Panc1 (cell line): Measurements from ENCODE around the gene BSND.

Experiments used
- CTCF ChIP-seq: fragments of 450-650 bp; IDR thresholded peaks from 2 replicates; pipeline ENCODE4 v1.5.1; 2017; ENCODE audit warnings: mild to moderate bottlenecking
- POLR2AphosphoS5 ChIP-seq: IDR thresholded peaks from 2 replicates; pipeline ENCODE4 v1.6.1; 2012; ENCODE audit warnings: mild to moderate bottlenecking, low read depth, low read length, moderate library complexity
- SIN3A ChIP-seq: IDR thresholded peaks from 2 replicates; pipeline ENCODE4 v1.6.1; 2012; ENCODE audit warnings: low read depth, mild to moderate bottlenecking, low read length, moderate library complexity, borderline replicate concordance; ENCODE audit not compliant: insufficient read depth
- TCF7L2 ChIP-seq: IDR thresholded peaks from 2 replicates; pipeline ENCODE4 v1.6.1; 2011; ENCODE audit warnings: mild to moderate bottlenecking, low read depth, low read length, inconsistent platforms

GRCh38 chr1:54972436-54972835, 26.3 kb upstream of the BSND start:
- TF ChIP-seq CTCF = no peak
- no peak for TF ChIP-seq SIN3A
- no peak for TF ChIP-seq POLR2AphosphoS5
- no peak for TF ChIP-seq TCF7L2
